Keratinocyte (primary cell): ENCODE measurements around the gene SMARCA1. TPM values are rescaled to one million over a fixed set of nuclear protein-coding genes. Genes with fewer than 3 reads are reported as not detected.

ENCODE experiments used
- DNase-seq: peaks from one replicate; pipeline ENCODE4 v3.0.0-alpha.2; 2011; ENCODE audit warnings: low read depth, missing footprints, low spot score
- FAIRE-seq: peaks from 2 replicates; lab custom pipeline; 2011; peaks lifted over from hg19 to GRCh38; lab: Jason Lieb, UNC
- H2AFZ ChIP-seq: 2 replicates; pipeline ENCODE4 v1.6.0; 2012; ENCODE audit warnings: low read length, control low read depth, inconsistent platforms; ENCODE audit not compliant: control insufficient read depth
- H3K27ac ChIP-seq: 2 replicates; pipeline ENCODE4 v1.5.1; 2011; ENCODE audit warnings: low read length; ENCODE audit not compliant: control insufficient read depth, insufficient read depth
- H3K27me3 ChIP-seq: 3 replicates; pipeline ENCODE4 v1.6.0; 2011; ENCODE audit warnings: low read length; ENCODE audit not compliant: control insufficient read depth, insufficient read depth; ENCODE audit errors: extremely low read depth
- H3K36me3 ChIP-seq, 2 experiments: 2 replicates in 1 of 2; 3 replicates in 1 of 2; pipeline ENCODE4 v1.5.1; 2011; ENCODE audit warnings: low read length in 2 of 2, mild to moderate bottlenecking in 1 of 2; ENCODE audit not compliant: control insufficient read depth in 2 of 2, insufficient read depth in 2 of 2; ENCODE audit errors: extremely low read depth in 1 of 2
- H3K4me1 ChIP-seq: 3 replicates; pipeline ENCODE4 v1.5.1; 2011; ENCODE audit warnings: low read length; ENCODE audit not compliant: control insufficient read depth, insufficient read depth; ENCODE audit errors: extremely low read depth
- H3K4me2 ChIP-seq: 3 replicates; pipeline ENCODE4 v1.6.0; 2011; ENCODE audit warnings: low read depth, low read length; ENCODE audit not compliant: control insufficient read depth, insufficient read depth; ENCODE audit errors: extremely low read depth
- H3K4me3 ChIP-seq, 3 experiments: fragments of 200-600 bp in 1 of 3; sonication (generic) in 1 of 3; 2 replicates in 2 of 3; 3 replicates in 1 of 3; pipeline ENCODE4 v1.5.1; 2011 to 2016; ENCODE audit warnings: low read length in 3 of 3, mild to moderate bottlenecking in 3 of 3, control low read depth in 2 of 3, inconsistent platforms in 1 of 3, low read depth in 1 of 3, mixed read lengths in 1 of 3, mixed run types in 1 of 3, moderate library complexity in 1 of 3; ENCODE audit not compliant: control insufficient read depth in 2 of 3, insufficient read depth in 2 of 3; ENCODE audit errors: extremely low read depth in 1 of 3
- H3K79me2 ChIP-seq: 2 replicates; pipeline ENCODE4 v1.6.0; 2012; ENCODE audit warnings: low read length; ENCODE audit not compliant: control insufficient read depth, insufficient read depth
- H3K9ac ChIP-seq: 3 replicates; pipeline ENCODE4 v1.6.0; 2011; ENCODE audit warnings: low read length; ENCODE audit not compliant: control insufficient read depth, insufficient read depth; ENCODE audit errors: extremely low read depth
- H3K9me1 ChIP-seq: 3 replicates; pipeline ENCODE4 v1.6.0; 2011; ENCODE audit warnings: low read length; ENCODE audit not compliant: control insufficient read depth, insufficient read depth; ENCODE audit errors: extremely low read depth
- H3K9me3 ChIP-seq: 2 replicates; pipeline ENCODE4 v1.5.1; 2012; ENCODE audit warnings: low read depth, low read length; ENCODE audit not compliant: control insufficient read depth
- H4K20me1 ChIP-seq: 3 replicates; pipeline ENCODE4 v1.6.0; 2011; ENCODE audit warnings: low read length; ENCODE audit not compliant: control insufficient read depth, insufficient read depth; ENCODE audit errors: extremely low read depth
- CTCF ChIP-seq, 3 experiments: IDR thresholded peaks in 1 of 3; conservative IDR thresholded peaks in 1 of 3; optimal IDR thresholded peaks in 1 of 3; 2 replicates in 2 of 3; 3 replicates in 1 of 3; pipeline versions ENCODE3 to v1.5.1; 2011; ENCODE audit warnings: low read length in 3 of 3, mild to moderate bottlenecking in 3 of 3, moderate library complexity in 2 of 3, control low read depth in 1 of 3, inconsistent platforms in 1 of 3; ENCODE audit not compliant: insufficient read depth in 2 of 3; ENCODE audit errors: extremely low read depth in 1 of 3
- EZH2 ChIP-seq: IDR thresholded peaks from one replicate; pipeline ENCODE4 v1.6.1; 2012; ENCODE audit warnings: inconsistent platforms, mild to moderate bottlenecking, low read length, moderate library complexity
- dilution Hi-C: fragments of 300-500 bp; cut with MboI; formaldehyde crosslinking; loops from one replicate; pipeline ENCODE4 v1.7.0; 2020; ENCODE audit warnings: low sequenced_read_pairs; ENCODE audit not compliant: extremely low pct_ligation_motif_present
- polyA plus RNA-seq, 5 experiments: library from polyadenylated mRNA; depleted of rRNA in 3 of 5; stranded (reverse) in 3 of 5; stranded (forward) in 1 of 5; unstranded in 1 of 5; fragments of >200 nt; gene quantifications; 1 replicate in 1 of 5; 2 replicates in 3 of 5; 3 replicates in 1 of 5; pipeline versions ENCODE4 v1.2.1 to v1.2.3, GENCODE V29; 2011 to 2012; ENCODE audit warnings: missing spikeins in 2 of 5, low read depth in 1 of 5, low replicate concordance in 1 of 5

Gene SMARCA1
- polyA plus RNA-seq, 1 donor (not counting 4 experiments of a cell fraction or from before 2014, with no cell fraction given), result 21.6 TPM

GRCh38 chrX:129559783-129560182, 36.5 kb upstream of the SMARCA1 start:
- TF ChIP-seq CTCF (optimal IDR thresholded peaks at IDR 0.05 in 1 of 3, IDR thresholded peaks at IDR 0.05 in 1 of 3, conservative IDR thresholded peaks at IDR 0.05 in 1 of 3; ENCODE audit: extremely low read depth in 1 of 3, insufficient read depth in 2 of 3, low read length in 3 of 3) (no peak), EZH2 (no peak)

GRCh38 chrX:129557844-129558480, 34.7 kb upstream of the SMARCA1 start:
- no peaks in the 10 kb centered on the region for H3K9me3 ChIP-seq
- no peaks in the 10 kb centered on the region for H3K4me1 ChIP-seq
- no peak overlapping the region for H3K9ac ChIP-seq
- no peaks in the 10 kb centered on the region for H3K79me2 ChIP-seq
- H4K20me1 ChIP-seq, result no peaks in the 10 kb centered on the region
- H2AFZ ChIP-seq, result no peak overlapping the region
- DNase-seq, result no peak
- no peak overlapping the region for H3K27ac ChIP-seq
- H3K4me3 ChIP-seq, result no peak overlapping the region
- peaks cover 0 to 4% of the 10 kb centered on the region in 2 experiments for H3K36me3 ChIP-seq
- no peak overlapping the region for H3K4me2 ChIP-seq
- FAIRE-seq, result no peak
- H3K9me1 ChIP-seq, result no peaks in the 10 kb centered on the region
- dilution Hi-C loops, result no loop called here
- no peaks in the 10 kb centered on the region for H3K27me3 ChIP-seq
- no peak for TF ChIP-seq EZH2
- TF ChIP-seq CTCF (optimal IDR thresholded peaks at IDR 0.05 in 1 of 3, IDR thresholded peaks at IDR 0.05 in 1 of 3, conservative IDR thresholded peaks at IDR 0.05 in 1 of 3; ENCODE audit: extremely low read depth in 1 of 3, insufficient read depth in 2 of 3, low read length in 3 of 3), result no peak

More at GRCh38 chrX:129559783-129560182, 36.5 kb upstream of the SMARCA1 start:
- Histone ChIP-seq H3K4me3 (no peak overlapping the region), H3K36me3 (peaks cover 0 to 4% of the 10 kb centered on the region in 2 experiments), H3K4me1 (no peaks in the 10 kb centered on the region), H3K27me3 (no peaks in the 10 kb centered on the region), H3K27ac (no peak overlapping the region), H3K4me2 (no peak overlapping the region), H3K79me2 (no peaks in the 10 kb centered on the region), H3K9ac (no peak overlapping the region), H3K9me3 (no peaks in the 10 kb centered on the region), H2AFZ (no peak overlapping the region), H3K9me1 (no peaks in the 10 kb centered on the region), H4K20me1 (no peaks in the 10 kb centered on the region)
- no peak for DNase-seq
- no peak for FAIRE-seq
- dilution Hi-C loops, result no loop called here
